K562 (cell line): Measurements from ENCODE around the gene DPP9. TPM values are rescaled to one million over a fixed set of nuclear protein-coding genes. Genes with fewer than 3 reads are reported as not detected.
A peak's percentile ranks its signal among the peaks of the same experiment; 100 is the strongest.

Experiments used
- CC2D1A ChIP-seq: fragments of 450-650 bp; IDR thresholded peaks from 2 replicates; pipeline ENCODE4 v1.6.1; 2017; ENCODE audit warnings: mild to moderate bottlenecking
- CREB5 ChIP-seq: fragments of 250-450 bp; sonication (Bioruptor Pico); IDR thresholded peaks from 2 replicates; pipeline ENCODE4 v1.5.0; 2020; ENCODE audit warnings: mild to moderate bottlenecking
- E2F3 ChIP-seq: fragments of 250-450 bp; sonication (Bioruptor Pico); IDR thresholded peaks from 2 replicates; pipeline ENCODE4 v1.4.0; 2020; ENCODE audit warnings: mild to moderate bottlenecking
- GABPB1 ChIP-seq: sonication (generic); formaldehyde crosslinking; IDR thresholded peaks from 2 replicates; pipeline ENCODE4 v1.8.0; 2022; ENCODE audit warnings: mild to moderate bottlenecking, missing genetic modification reagents
- HOMEZ ChIP-seq: fragments of 250-450 bp; sonication (Bioruptor Pico); IDR thresholded peaks from 2 replicates; pipeline ENCODE4 v1.4.0; 2020; ENCODE audit warnings: mild to moderate bottlenecking, moderate library complexity
- MITF ChIP-seq: IDR thresholded peaks from 2 replicates; pipeline ENCODE4 v1.6.1; 2014; ENCODE audit warnings: antibody characterized with exemption
- NFRKB ChIP-seq: fragments of 450-650 bp; IDR thresholded peaks from 2 replicates; pipeline ENCODE4 v1.6.1; 2016; ENCODE audit warnings: low read depth
- RERE ChIP-seq: sonication (generic); formaldehyde crosslinking; IDR thresholded peaks from 2 replicates; pipeline ENCODE4 v1.8.0; 2023; ENCODE audit warnings: missing genetic modification reagents, mild to moderate bottlenecking, borderline replicate concordance
- SMARCA4 ChIP-seq: fragments of 450-650 bp; IDR thresholded peaks from 2 replicates; pipeline ENCODE4 v1.6.1; 2016
- TEAD2 ChIP-seq: fragments of 450-650 bp; IDR thresholded peaks from 2 replicates; pipeline ENCODE4 v1.6.1; 2016; ENCODE audit warnings: missing genetic modification characterization, control low read depth, missing compliant biosample characterization
- TRIM28 ChIP-seq: fragments of 450-650 bp; IDR thresholded peaks from 2 replicates; pipeline ENCODE4 v1.6.1; 2017
- UBTF ChIP-seq, 2 experiments: IDR thresholded peaks; 2 replicates each; pipeline ENCODE4 v1.6.1; 2012; ENCODE audit warnings: improper control_type of control experiment in 2 of 2, low read depth in 2 of 2, low read length in 2 of 2, borderline replicate concordance in 1 of 2
- ZNF436 ChIP-seq: fragments of 250-450, 450-650 bp; sonication (Bioruptor Pico); formaldehyde crosslinking; IDR thresholded peaks from 2 replicates; pipeline ENCODE4 v1.7.0; 2020; ENCODE audit warnings: mild to moderate bottlenecking
- ZNF644 ChIP-seq: fragments of 200-800 bp; sonication (Bioruptor generic); IDR thresholded peaks from 2 replicates; pipeline ENCODE4 v1.6.1; 2016; ENCODE audit warnings: low read depth, missing genetic modification characterization, missing compliant biosample characterization
- ZNF79 ChIP-seq: fragments of 250-450 bp; sonication (Bioruptor Pico); IDR thresholded peaks from 2 replicates; pipeline ENCODE4 v1.4.0; 2020; ENCODE audit warnings: low read depth, mild to moderate bottlenecking, moderate library complexity
- polyA plus RNA-seq, 8 experiments: library from polyadenylated mRNA; depleted of rRNA in 4 of 8; stranded (reverse) in 5 of 8; unstranded in 3 of 8; fragments of >200 nt; fragmentation: Nextera tagmentation in 2 of 8; fragmentation: Illumina TruSeq in 1 of 8; extraction: Ambion mirVana in 2 of 8; extraction: Trizol in 1 of 8; gene quantifications; 2 replicates each; pipeline versions ENCODE4 v1.2.1 to v1.2.3, GENCODE V29; 2011 to 2014; ENCODE audit warnings: inconsistent platforms in 1 of 8, missing spikeins in 1 of 8
- total RNA-seq, 7 experiments: library from RNA; depleted of rRNA in 6 of 7; stranded (reverse); fragments of >200 nt in 6 of 7; fragmentation: Illumina TruSeq in 2 of 7; extraction: Trizol in 2 of 7; gene quantifications; 2 replicates each; pipeline versions ENCODE4 v1.2.1 to v1.2.3, GENCODE V29; 2011 to 2021; ENCODE audit warnings: low replicate concordance in 1 of 7

DPP9 gene
- total and polyA plus RNA-seq, 9 of the 15 experiments (the other 6 are each of a cell fraction or from before 2014, with no cell fraction given), result 0.90 to 66.7 (median 24.5) TPM

GRCh38 chr19:4633140-4633967, 90.3 kb downstream of the DPP9 start (continued):
- TF ChIP-seq UBTF (IDR thresholded peaks at IDR 0.05; ENCODE audit: borderline replicate concordance in 1 of 2, low read depth in 2 of 2, low read length in 2 of 2) (no peak), TRIM28 (peak; percentile 63; the same call in 1 of the 2 replicates), GABPB1 (CRISPR knock-in tag) (peak; percentile 67; the same call in 1 of the 2 replicates), ZNF79 (CRISPR knock-in tag) (no peak), CREB5 (CRISPR knock-in tag) (no peak), ZNF436 (CRISPR knock-in tag) (peak; percentile 73; the same call in 1 of the 2 replicates), SMARCA4 (peak; percentile 56), NFRKB (no peak), ZNF644 (no peak), CC2D1A (peak; percentile 62; the same call in 1 of the 2 replicates), TEAD2 (tag) (no peak), E2F3 (CRISPR knock-in tag) (no peak), RERE (no peak), MITF (no peak), HOMEZ (no peak)
